GM21619 (cell line): ENCODE measurements around the gene NRDC.
"Not testable (repeated sequence)": the region's sequence is repeated elsewhere in the genome, so short reads cannot be mapped to it uniquely, and the experiment has no call there.

ENCODE experiments used
- ATAC-seq: cut with Tn5 transposase; IDR thresholded peaks from one replicate; pipeline ENCODE4 v1.9.1; 2021; ENCODE audit not compliant: unreplicated experiment

The NRDC gene

GRCh38 chr1:51843948-51844347 lies 34.6 kb downstream of the NRDC start:
- ATAC-seq = no peak

- ATAC-seq = no peak
These were observed 36.3 kb downstream of the NRDC start for GRCh38 chr1:51842261-51842660.

- ATAC-seq = no peak
These were observed 37.6 kb downstream of the NRDC start for GRCh38 chr1:51840743-51841461.

- ATAC-seq = no peak
These were observed 38.3 kb downstream of the NRDC start for GRCh38 chr1:51840182-51840581.

DNA sequence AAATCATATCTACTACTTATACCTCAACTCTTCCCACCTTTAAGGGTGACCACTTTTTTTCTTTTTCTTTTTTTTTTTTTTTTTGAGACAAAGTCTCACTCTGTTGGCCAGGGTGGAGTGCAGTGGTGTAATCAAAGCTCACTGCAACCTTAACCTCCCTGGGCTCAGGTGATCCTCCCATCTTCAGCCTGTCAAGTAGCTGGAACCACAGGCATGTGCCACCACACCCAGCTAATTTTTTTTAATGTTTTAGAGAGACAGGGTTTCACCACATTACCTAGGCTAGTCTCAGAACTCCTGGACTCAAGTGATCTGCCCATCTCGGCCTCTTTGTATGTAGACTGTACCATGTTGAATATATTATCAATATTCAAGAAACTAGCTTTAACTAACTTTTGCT lies 39.4 kb downstream of the NRDC start:
- no peak for ATAC-seq

DNA sequence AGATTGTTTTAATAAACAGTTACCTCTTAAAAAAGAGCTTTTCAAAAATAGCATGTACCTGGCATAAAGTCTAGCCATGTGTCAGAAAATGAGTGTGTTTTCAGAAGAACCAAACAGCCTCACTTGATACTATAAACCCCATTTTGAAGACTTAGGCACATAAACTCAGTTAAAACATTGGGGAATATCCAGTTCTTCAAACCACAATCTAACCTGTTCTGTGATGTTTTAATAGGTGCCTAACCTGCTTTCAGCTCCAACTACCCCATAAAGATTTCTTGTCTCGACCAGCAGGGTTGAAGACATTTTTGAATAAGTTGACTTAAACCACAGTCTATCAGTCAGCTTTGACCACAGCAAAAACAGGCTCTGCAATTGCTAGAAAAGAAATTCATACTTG lies 41.3 kb downstream of the NRDC start:
- no peak for ATAC-seq

DNA sequence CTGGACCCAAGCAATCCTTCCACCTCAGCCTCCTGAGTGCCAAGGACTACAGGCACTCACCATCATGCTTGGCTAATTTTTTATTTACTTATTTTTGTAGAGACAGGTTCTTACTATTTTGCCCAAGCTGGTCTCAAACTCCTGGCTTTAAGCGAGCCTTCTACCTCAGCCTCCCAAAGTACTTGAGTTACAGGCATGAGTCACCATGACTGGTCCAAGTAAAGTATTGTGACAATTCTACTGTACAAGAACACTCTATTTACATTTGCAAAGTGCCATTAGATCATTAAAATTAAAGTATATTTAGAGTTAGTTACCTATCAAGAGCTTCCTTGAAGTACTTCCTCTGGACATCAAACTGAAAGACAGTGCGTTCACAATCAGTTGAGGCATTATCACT lies 44.8 kb downstream of the NRDC start:
- no peak for ATAC-seq

DNA sequence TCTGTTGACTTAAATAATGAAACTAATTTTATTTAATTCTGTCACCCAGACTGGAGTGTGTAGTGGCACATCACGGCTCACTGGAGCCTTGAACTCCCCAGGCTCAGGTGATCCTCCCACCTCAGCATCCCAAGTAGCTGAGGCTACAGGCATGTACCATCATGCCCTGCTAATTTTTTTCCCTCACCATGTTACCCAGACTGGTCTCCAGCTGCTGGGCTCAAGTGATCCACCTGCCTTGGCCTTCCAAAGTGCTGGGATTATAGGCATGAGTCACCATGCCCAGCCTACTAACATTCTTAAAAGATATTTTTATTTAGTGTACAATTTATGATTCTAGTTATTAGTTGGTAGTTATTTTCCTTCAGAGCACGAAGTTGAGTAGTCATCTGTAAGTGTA lies 49.5 kb downstream of the NRDC start:
- no peak for ATAC-seq

DNA sequence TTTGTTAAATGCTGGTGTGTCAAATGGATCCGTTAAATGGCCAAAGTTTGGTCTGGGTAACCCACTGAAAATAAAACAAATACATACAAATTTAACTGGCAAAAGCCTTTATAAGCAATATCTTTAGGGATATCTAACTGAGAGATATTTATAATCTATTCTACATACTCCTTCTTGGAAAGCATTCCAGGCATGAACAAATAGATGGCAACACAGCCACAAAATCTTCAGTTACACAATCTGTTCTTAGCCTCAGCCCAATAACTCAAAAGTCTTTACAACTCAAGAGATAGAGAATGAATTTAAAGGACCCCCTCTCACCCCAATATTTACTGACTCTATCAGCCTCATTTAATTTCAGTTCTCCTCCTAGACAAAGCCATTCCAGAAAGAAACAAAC lies 58.7 kb downstream of the NRDC start:
- ATAC-seq = no peak

- ATAC-seq = not testable (repeated sequence)
These were observed 59.5 kb downstream of the NRDC start for GRCh38 chr1:51819021-51819420.

GRCh38 chr1:51818487-51818886 lies 60.0 kb downstream of the NRDC start:
- no peak for ATAC-seq

- no peak for ATAC-seq
These were observed 64.0 kb downstream of the NRDC start for GRCh38 chr1:51814513-51814912.

DNA sequence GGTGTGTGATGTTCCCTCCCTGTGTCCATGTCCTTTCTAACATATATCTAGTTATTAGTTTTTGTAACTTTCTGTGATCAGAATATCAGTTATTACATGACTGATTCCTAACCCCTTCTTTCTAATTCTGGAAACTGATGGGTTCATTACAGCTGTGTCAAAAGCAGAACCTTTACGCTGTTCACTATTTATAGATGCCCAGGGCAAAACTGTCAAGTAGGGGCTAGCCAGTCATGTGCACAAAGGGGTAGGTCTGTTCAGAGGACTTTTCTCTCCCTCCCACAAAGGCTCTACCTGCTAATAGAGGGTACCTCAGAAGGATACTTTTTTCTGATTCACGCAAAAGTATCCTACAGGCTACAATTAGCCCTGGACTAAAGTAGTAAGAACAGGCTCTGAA lies 79.2 kb downstream of the NRDC start:
- no peak for ATAC-seq

GRCh38 chr1:51794868-51795267 lies 83.7 kb downstream of the NRDC start:
- ATAC-seq = no peak

DNA sequence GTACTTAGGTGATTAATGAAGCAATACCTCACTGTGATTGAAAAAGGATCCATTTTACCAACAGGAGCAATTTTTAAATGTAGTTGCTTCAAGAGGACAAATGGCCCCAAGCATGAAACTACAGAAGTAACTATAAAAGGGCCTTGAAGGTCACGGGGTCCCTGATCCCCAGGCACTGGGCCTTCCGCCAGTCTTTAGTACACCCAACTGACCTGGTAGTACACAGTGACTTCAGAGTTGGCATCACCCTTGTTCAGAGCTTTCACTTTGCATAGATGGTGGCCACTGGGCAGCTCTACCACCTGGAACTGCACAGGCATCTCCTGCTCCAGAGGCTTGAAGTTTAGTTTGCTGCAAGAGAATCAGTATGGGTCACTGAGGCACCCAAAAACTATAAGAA lies 84.3 kb downstream of the NRDC start:
- no peak for ATAC-seq

GRCh38 chr1:51792864-51793263 lies 85.7 kb downstream of the NRDC start:
- ATAC-seq = no peak

- no peak for ATAC-seq
These were observed 86.6 kb downstream of the NRDC start for GRCh38 chr1:51791888-51792287.

DNA sequence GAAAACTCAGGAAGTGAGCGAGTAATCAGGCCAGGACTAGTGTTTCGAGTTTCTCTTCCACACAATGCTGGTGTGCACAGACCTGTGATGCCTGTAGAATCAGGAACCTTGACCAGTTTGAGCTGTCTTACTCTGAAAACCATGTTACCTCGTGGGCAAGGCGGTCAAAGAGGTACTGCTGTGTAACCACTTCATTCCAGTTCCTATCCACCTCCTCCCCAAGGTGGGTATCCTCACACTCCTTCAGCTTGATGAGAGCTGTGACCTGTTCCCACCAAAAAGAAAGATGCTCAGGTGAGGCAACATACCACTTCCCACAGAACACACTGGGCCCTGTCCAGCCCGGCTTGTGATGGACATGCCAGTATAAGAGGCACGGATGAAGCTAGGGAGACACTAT lies 88.1 kb downstream of the NRDC start:
- no peak for ATAC-seq

DNA sequence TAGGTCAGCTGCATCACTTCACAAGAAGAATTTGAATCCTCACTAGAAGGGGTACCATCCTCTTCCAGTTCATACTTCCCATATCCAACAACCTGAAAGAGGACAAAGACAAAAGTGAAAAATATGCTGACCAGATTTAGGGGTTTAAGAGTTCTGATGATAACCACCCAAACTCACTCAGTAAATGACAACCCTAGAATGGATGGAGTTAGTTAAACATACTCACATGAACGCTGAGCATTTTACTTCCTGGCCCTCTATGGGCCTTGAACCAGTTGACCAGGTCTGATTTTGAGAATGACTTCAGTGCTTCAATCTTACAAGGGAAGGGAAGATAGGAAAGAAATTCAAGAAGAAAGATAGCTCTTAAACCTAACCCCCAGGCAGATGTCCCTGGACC lies 89.2 kb downstream of the NRDC start:
- ATAC-seq = no peak

- no peak for ATAC-seq
These were observed 89.6 kb downstream of the NRDC start for GRCh38 chr1:51788938-51789337.

DNA sequence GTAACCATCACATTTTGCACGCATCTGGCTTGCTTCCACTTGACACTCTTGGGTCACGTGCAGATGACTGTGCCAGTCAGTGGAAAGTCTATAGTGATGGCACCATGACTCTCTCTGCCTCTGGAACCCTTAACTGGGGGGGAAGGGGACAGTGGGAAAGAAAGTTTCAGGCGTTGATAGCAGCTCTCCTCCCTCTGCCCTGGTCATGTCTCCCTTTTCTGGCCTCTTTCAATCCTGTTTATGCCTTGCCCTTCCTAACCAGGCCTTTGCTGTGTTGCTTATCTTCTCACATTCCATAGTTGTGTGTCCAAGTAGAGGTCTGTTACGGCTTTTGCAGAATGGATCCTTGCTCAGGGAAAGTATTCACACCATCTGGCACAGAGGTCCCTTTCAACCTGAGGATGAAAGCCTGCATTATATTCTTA lies 93.5 kb downstream of the NRDC start:
- no peak for ATAC-seq

DNA sequence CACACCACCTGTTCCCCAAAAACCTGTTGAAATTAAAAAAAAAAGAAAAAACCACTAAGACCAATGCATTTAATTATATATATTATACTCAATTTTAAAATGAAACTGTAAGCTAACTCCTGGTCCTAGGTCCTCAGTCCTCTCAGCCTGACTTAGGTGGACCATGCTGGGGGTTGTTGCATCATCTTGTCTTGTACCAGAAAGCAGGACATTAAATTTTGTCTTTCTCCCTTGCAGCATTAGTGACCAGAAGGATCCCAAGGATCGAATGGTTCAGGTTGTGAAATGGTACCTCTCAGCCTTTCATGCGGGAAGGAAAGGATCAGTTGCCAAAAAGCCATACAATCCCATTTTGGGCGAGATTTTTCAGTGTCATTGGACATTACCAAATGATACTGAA lies 97.6 kb downstream of the NRDC start:
- no peak for ATAC-seq

GRCh38 chr1:51776408-51776807 lies 102.1 kb downstream of the NRDC start:
- ATAC-seq = no peak
